WTC11 (cell line): ENCODE measurements around the gene FUT7.

Experiments used
- CBFB ChIP-seq: sonication (generic); formaldehyde crosslinking; IDR thresholded peaks from 2 replicates; pipeline ENCODE4 v1.8.1; 2022; ENCODE audit warnings: mild to moderate bottlenecking, low read depth, missing genetic modification reagents
- CREB1 ChIP-seq: sonication (generic); formaldehyde crosslinking; IDR thresholded peaks from 2 replicates; pipeline ENCODE4 v1.8.0; 2023; ENCODE audit warnings: mild to moderate bottlenecking, missing genetic modification reagents
- FOXK1 ChIP-seq: sonication (generic); formaldehyde crosslinking; IDR thresholded peaks from 2 replicates; pipeline ENCODE4 v1.8.0; 2022; ENCODE audit warnings: mild to moderate bottlenecking, moderate library complexity, missing genetic modification reagents
- FOXP1 ChIP-seq: sonication (generic); formaldehyde crosslinking; IDR thresholded peaks from 2 replicates; pipeline ENCODE4 v1.8.0; 2022; ENCODE audit warnings: missing genetic modification reagents, mild to moderate bottlenecking, moderate library complexity, borderline replicate concordance
- KAT7 ChIP-seq: sonication (generic); formaldehyde crosslinking; IDR thresholded peaks from 2 replicates; pipeline ENCODE4 v1.8.1; 2023; ENCODE audit warnings: missing genetic modification reagents, mild to moderate bottlenecking, borderline replicate concordance
- ZNF423 ChIP-seq: fragments of 250-450 bp; sonication (Bioruptor Pico); IDR thresholded peaks from 2 replicates; pipeline ENCODE4 v2.1.2; 2022; ENCODE audit warnings: mild to moderate bottlenecking, moderate library complexity
- TF ChIP-seq, protein P1 (sequence below): sonication (generic); formaldehyde crosslinking; IDR thresholded peaks from 2 replicates; pipeline ENCODE4 v1.8.1; 2023; ENCODE audit warnings: mild to moderate bottlenecking, missing genetic modification reagents, moderate library complexity
- TF ChIP-seq, protein P2 (sequence below): fragments of 200-600 bp; IDR thresholded peaks from 2 replicates; pipeline ENCODE4 v1.8.0; 2022; ENCODE audit warnings: antibody characterized with exemption
- TF ChIP-seq, protein P3 (sequence below): sonication (generic); formaldehyde crosslinking; IDR thresholded peaks from 2 replicates; pipeline ENCODE4 v1.8.0; 2022; ENCODE audit warnings: mild to moderate bottlenecking, missing genetic modification reagents
- TF ChIP-seq, protein P4 (sequence below): sonication (generic); formaldehyde crosslinking; IDR thresholded peaks from 2 replicates; pipeline ENCODE4 v1.8.0; 2023; ENCODE audit warnings: mild to moderate bottlenecking, missing genetic modification reagents

DNA sequence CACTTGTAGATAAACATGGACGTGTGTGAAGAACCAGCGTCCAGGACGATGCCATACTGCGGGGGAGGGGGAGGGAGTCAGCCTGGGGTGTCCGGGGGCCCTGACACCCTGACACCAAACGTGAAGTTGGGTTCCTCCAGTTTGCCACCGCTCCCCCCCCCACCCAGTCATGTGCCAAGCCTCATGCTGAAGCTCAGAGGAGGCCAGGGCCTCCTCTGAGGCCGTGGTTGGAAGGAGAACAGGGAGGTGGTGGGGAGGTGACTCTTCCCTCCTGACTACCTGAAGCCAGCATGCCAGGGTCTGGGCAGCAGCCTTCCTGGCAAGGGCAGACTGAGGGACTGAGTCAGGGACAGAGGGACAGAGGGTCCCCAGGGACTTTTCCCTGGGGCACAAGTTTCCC lies 20.4 kb upstream of the FUT7 start:
- TF ChIP-seq, protein P1, sequence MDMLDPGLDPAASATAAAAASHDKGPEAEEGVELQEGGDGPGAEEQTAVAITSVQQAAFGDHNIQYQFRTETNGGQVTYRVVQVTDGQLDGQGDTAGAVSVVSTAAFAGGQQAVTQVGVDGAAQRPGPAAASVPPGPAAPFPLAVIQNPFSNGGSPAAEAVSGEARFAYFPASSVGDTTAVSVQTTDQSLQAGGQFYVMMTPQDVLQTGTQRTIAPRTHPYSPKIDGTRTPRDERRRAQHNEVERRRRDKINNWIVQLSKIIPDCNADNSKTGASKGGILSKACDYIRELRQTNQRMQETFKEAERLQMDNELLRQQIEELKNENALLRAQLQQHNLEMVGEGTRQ: no peak
- TF ChIP-seq CBFB (no peak), KAT7 (CRISPR knock-in tag) (no peak), FOXP1 (no peak), CREB1 (CRISPR knock-in tag) (no peak), FOXK1 (CRISPR knock-in tag) (no peak), ZNF423 (CRISPR knock-in tag) (no peak)
- TF ChIP-seq, protein P2, sequence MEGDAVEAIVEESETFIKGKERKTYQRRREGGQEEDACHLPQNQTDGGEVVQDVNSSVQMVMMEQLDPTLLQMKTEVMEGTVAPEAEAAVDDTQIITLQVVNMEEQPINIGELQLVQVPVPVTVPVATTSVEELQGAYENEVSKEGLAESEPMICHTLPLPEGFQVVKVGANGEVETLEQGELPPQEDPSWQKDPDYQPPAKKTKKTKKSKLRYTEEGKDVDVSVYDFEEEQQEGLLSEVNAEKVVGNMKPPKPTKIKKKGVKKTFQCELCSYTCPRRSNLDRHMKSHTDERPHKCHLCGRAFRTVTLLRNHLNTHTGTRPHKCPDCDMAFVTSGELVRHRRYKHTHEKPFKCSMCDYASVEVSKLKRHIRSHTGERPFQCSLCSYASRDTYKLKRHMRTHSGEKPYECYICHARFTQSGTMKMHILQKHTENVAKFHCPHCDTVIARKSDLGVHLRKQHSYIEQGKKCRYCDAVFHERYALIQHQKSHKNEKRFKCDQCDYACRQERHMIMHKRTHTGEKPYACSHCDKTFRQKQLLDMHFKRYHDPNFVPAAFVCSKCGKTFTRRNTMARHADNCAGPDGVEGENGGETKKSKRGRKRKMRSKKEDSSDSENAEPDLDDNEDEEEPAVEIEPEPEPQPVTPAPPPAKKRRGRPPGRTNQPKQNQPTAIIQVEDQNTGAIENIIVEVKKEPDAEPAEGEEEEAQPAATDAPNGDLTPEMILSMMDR: no peak
- TF ChIP-seq, protein P3, sequence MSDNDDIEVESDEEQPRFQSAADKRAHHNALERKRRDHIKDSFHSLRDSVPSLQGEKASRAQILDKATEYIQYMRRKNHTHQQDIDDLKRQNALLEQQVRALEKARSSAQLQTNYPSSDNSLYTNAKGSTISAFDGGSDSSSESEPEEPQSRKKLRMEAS (CRISPR knock-in tag): no peak
- TF ChIP-seq, protein P4, sequence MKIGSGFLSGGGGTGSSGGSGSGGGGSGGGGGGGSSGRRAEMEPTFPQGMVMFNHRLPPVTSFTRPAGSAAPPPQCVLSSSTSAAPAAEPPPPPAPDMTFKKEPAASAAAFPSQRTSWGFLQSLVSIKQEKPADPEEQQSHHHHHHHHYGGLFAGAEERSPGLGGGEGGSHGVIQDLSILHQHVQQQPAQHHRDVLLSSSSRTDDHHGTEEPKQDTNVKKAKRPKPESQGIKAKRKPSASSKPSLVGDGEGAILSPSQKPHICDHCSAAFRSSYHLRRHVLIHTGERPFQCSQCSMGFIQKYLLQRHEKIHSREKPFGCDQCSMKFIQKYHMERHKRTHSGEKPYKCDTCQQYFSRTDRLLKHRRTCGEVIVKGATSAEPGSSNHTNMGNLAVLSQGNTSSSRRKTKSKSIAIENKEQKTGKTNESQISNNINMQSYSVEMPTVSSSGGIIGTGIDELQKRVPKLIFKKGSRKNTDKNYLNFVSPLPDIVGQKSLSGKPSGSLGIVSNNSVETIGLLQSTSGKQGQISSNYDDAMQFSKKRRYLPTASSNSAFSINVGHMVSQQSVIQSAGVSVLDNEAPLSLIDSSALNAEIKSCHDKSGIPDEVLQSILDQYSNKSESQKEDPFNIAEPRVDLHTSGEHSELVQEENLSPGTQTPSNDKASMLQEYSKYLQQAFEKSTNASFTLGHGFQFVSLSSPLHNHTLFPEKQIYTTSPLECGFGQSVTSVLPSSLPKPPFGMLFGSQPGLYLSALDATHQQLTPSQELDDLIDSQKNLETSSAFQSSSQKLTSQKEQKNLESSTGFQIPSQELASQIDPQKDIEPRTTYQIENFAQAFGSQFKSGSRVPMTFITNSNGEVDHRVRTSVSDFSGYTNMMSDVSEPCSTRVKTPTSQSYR: no peak
